Measurements from ENCODE around the gene MAPK8IP1. TPM values are rescaled to one million over a fixed set of nuclear protein-coding genes. Genes with fewer than 3 reads are reported as not detected.
A peak's percentile ranks its signal among the peaks of the same experiment; 100 is the strongest.

MAPK8IP1 gene
- total and polyA plus RNA-seq, 10 donors, result 0.80 to 6.0 (median 3.1) TPM

DNA sequence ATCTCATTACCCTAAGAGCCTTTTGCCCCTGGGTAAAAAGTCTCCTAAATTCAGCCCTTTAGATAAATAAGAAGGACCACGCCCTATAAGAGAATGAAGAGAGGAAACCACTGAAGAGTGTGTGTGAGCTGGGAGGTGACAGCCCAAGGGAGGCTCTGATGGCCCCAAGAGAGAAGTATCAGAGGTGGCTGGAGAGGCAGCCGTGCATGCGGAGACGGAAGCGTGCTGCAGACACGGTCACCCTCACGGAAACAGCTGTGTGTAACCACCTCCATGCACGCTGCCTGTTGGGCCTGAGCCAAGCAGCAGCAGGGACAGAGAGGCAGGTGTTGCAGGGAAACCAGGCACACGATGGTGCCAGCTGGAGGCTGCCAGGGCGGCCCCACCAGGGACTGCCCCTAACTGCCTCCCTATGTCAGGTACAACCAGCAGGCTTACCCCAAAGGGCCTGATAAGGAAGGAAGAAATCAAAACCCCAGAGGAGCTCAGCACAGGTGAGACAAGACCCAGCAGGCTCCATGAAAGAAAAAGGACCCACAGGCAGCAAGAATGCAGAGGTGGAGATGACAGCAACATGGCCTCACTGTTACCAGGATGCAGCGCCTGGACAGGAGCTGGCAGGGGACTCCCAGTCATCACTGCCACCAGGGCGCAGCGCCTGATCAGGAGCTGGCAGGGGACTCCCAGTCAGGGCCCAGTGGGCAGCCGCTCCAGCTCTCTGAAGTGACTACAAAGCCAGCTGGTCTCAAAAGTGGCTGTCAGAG is 44.8 kb downstream of the MAPK8IP1 start:
- peak; percentile 95 for DNase-seq
- 44 to 56% (median 51%) methylated on average over 11 to 14 of the region's 14 CpGs for WGBS, 5 donors
- peaks cover 17 to 84% (median 57%) of the 10 kb centered on the region in 6 donors for H3K4me1 ChIP-seq
- peak overlapping the region in 5 of 8 donors; percentile 10 to 60 (median 30) for H3K4me3 ChIP-seq
- H3K36me3 ChIP-seq, result peaks cover 0 to 53% (median 28%) of the 10 kb centered on the region in 6 donors
- intact Hi-C loops (cut with DNase I; ENCODE audit: low total_unique reads), result no loop called here
- H3K27me3 ChIP-seq (replicated peaks in 1 of 7), result peaks cover 0 to 10% (median 0%) of the 10 kb centered on the region in 7 donors
- TF ChIP-seq CTCF (IDR thresholded peaks at IDR 0.05 in 8 of 11, conservative IDR thresholded peaks at IDR 0.05 in 3 of 11), result no peak
- TF ChIP-seq POLR2AphosphoS5 (IDR thresholded peaks at IDR 0.05), result peak; percentile 92 to 96 (median 93)
- TF ChIP-seq POLR2A (IDR thresholded peaks at IDR 0.05), result no peak
- H3K9me3 ChIP-seq, result no peaks in the 10 kb centered on the region
- H3K27ac ChIP-seq, result peak overlapping the region in 7 of 8 donors; percentile 46 to 86 (median 77)

- Histone ChIP-seq H3K27me3 (replicated peaks in 1 of 7) (peaks cover 0 to 2% (median 0%) of the 10 kb centered on the region in 7 donors), H3K27ac (peak overlapping the region in 6 of 8 donors; percentile 14 to 86 (median 78)), H3K9me3 (no peaks in the 10 kb centered on the region), H3K4me3 (peak overlapping the region in 5 of 8 donors; percentile 10 to 60 (median 30)), H3K36me3 (peaks cover 0 to 61% (median 37%) of the 10 kb centered on the region in 6 donors), H3K4me1 (peaks cover 17 to 93% (median 64%) of the 10 kb centered on the region in 6 donors)
- intact Hi-C loops (cut with DNase I; ENCODE audit: low total_unique reads), result no loop called here
- DNase-seq, result peak; percentile 72
- TF ChIP-seq CTCF (IDR thresholded peaks at IDR 0.05 in 8 of 11, conservative IDR thresholded peaks at IDR 0.05 in 3 of 11), result no peak
- TF ChIP-seq POLR2A (IDR thresholded peaks at IDR 0.05), result no peak
- no peak for TF ChIP-seq POLR2AphosphoS5 (IDR thresholded peaks at IDR 0.05)
- WGBS, 5 donors, result 76 to 85% (median 81%) methylated on average over 7 to 8 of the region's 8 CpGs
These were observed 45.6 kb downstream of the MAPK8IP1 start for GRCh38 chr11:45930951-45931570.

GRCh38 chr11:45931739-45932138 is 46.3 kb downstream of the MAPK8IP1 start:
- H3K9me3 ChIP-seq, result no peaks in the 10 kb centered on the region
- no peaks in the 10 kb centered on the region for H3K27me3 ChIP-seq (replicated peaks in 1 of 7)
- H3K4me1 ChIP-seq, result peaks cover 17 to 98% (median 67%) of the 10 kb centered on the region in 6 donors
- H3K36me3 ChIP-seq, result peaks cover 0 to 68% (median 37%) of the 10 kb centered on the region in 6 donors
- no peak for TF ChIP-seq CTCF (IDR thresholded peaks at IDR 0.05 in 8 of 11, conservative IDR thresholded peaks at IDR 0.05 in 3 of 11)
- no peak for TF ChIP-seq POLR2A (IDR thresholded peaks at IDR 0.05)
- 76 to 85% (median 80%) methylated on average over 7 to 10 of the region's 10 CpGs for WGBS, 5 donors
- peak overlapping the region in 5 of 8 donors; percentile 21 to 60 (median 30) for H3K4me3 ChIP-seq
- peak; percentile 71 for DNase-seq
- H3K27ac ChIP-seq, result peak overlapping the region in 6 of 8 donors; percentile 12 to 86 (median 78)
- intact Hi-C loops (cut with DNase I; ENCODE audit: low total_unique reads), result no loop called here

GRCh38 chr11:45932217-45932616 is 46.8 kb downstream of the MAPK8IP1 start:
- Histone ChIP-seq H3K4me1 (peaks cover 17 to 98% (median 67%) of the 10 kb centered on the region in 6 donors), H3K27ac (peak overlapping the region in 4 of 8 donors; percentile 77 to 86 (median 79)), H3K36me3 (peaks cover under 1 to 73% (median 38%) of the 10 kb centered on the region in 6 donors), H3K27me3 (replicated peaks in 1 of 7) (no peaks in the 10 kb centered on the region), H3K9me3 (no peaks in the 10 kb centered on the region), H3K4me3 (peak overlapping the region in 5 of 8 donors; percentile 21 to 60 (median 30))
- intact Hi-C loops (cut with DNase I; ENCODE audit: low total_unique reads), result no loop called here
- WGBS, 5 donors, result 76 to 91% (median 80%) methylated on average over 7 to 8 of the region's 8 CpGs
- TF ChIP-seq POLR2AphosphoS5 (IDR thresholded peaks at IDR 0.05) (no peak), POLR2A (IDR thresholded peaks at IDR 0.05) (no peak), CTCF (IDR thresholded peaks at IDR 0.05 in 8 of 11, conservative IDR thresholded peaks at IDR 0.05 in 3 of 11) (no peak)
- DNase-seq, result no peak
